HT1080 (cell line): ENCODE measurements around the gene GPER1. TPM values are rescaled to one million over a fixed set of nuclear protein-coding genes. Genes with fewer than 3 reads are reported as not detected.
"Not testable (repeated sequence)": the region's sequence is repeated elsewhere in the genome, so short reads cannot be mapped to it uniquely, and the experiment has no call there.

Experiments
- DNase-seq: peaks from one replicate; pipeline ENCODE4 v3.0.0-alpha.2; 2015; ENCODE audit warnings: low read depth
- total RNA-seq: library from RNA; depleted of rRNA; stranded (reverse); fragments of >200 nt; shearing (Covaris generic); gene quantifications from 2 replicates; pipeline ENCODE4 v1.2.3, GENCODE V29; 2014; rRNA removed

GPER1 gene
- total RNA-seq, 1 experiment from 2014 or later = 1.8 TPM

GRCh38 chr7:1140476-1141104 is 52.7 kb downstream of the GPER1 start:
- no peak for DNase-seq

- DNase-seq = no peak
Measured at GRCh38 chr7:1141651-1142050, 53.7 kb downstream of the GPER1 start.

- no peak for DNase-seq
Measured at GRCh38 chr7:1142051-1142635, 54.2 kb downstream of the GPER1 start.

- not testable (repeated sequence) for DNase-seq
Measured at GRCh38 chr7:1143031-1143430, 55.1 kb downstream of the GPER1 start.

Other genes starting within 250 kb of the GPER1 start
- gene GET4, start 211.6 kb upstream of the GPER1 start, total RNA-seq = 48.0 and 51.0 TPM in 2 replicates
- 1.6 and 2.3 TPM in 2 replicates for gene ADAP1, start 133.4 kb upstream of the GPER1 start, total RNA-seq
- 7.0 and 9.6 TPM in 2 replicates for gene COX19, start 112.6 kb upstream of the GPER1 start, total RNA-seq
- not detected in 2 replicates for gene CYP2W1, start 104.9 kb upstream of the GPER1 start, total RNA-seq
- gene GPR146, start 43.6 kb upstream of the GPER1 start, total RNA-seq = 1.1 and 1.9 TPM in 2 replicates
- gene ZFAND2A, start 72.1 kb downstream of the GPER1 start, total RNA-seq = 22.5 and 25.9 TPM in 2 replicates
- not detected in 2 replicates for gene UNCX, start 144.8 kb downstream of the GPER1 start, total RNA-seq